GM18858 (cell line): ENCODE data around the gene KLHL4.
"Not testable (repeated sequence)": the region's sequence is repeated elsewhere in the genome, so short reads cannot be mapped to it uniquely, and the experiment has no call there.

Source experiments
- ATAC-seq: cut with Tn5 transposase; IDR thresholded peaks from one replicate; pipeline ENCODE4 v1.9.1; 2021; ENCODE audit not compliant: unreplicated experiment

Gene KLHL4

DNA sequence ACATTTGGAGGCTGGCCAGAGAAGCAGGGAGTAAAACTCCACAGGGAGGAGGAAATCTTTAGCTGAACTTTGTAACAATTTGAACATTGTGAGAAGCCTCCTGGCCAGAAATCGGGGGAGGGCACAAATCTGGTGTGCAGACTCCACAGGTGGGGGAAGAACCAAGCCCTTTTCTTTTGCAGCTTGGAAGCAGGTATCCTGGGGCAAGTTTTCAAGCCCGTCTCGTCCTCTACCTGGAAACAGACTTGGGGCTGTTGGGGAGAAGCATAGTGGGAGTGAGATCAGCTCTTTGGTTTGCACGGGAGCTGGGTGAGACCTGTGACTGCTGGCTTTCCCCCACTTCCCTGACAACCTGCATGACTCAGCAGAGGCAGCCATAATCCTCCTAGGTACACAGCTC, 123.8 kb downstream of the KLHL4 start:
- not testable (repeated sequence) for ATAC-seq

DNA sequence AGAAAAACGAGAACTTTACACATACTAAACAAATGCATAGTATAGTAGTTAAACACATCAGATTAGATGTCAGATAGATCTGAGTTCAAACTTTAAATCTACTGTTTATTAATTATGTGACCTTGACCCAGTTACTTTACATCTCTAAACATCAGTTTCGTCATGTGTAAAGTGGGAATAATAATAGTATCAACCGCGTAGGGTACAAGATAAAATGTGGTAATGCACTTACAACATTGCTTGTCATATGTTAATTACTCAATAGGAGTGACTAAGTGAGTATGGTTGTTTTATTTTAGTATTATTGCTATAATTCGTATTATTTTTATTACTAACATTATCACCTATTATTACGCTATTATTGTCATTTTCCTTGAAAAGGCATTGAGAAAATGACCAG, 144.2 kb downstream of the KLHL4 start:
- ATAC-seq = no peak

DNA sequence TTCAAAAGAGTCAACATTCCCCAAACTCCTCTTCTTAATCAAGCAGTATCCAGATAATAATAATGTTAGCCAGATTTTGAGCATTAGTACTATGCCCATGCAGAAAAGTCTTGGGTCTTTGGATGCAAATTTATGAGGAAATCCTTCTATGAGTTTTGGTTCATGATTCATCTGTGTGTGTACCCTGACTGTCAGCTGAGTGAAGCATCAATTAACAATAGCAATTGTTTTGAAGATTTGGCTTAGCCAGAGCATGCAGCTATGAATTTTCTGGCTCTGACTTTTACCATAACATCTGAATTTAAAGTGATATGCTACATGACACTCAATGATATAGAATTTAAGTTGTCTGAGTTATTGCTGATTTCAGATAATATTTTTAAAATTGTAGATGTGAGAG, 145.8 kb downstream of the KLHL4 start:
- no peak for ATAC-seq

DNA sequence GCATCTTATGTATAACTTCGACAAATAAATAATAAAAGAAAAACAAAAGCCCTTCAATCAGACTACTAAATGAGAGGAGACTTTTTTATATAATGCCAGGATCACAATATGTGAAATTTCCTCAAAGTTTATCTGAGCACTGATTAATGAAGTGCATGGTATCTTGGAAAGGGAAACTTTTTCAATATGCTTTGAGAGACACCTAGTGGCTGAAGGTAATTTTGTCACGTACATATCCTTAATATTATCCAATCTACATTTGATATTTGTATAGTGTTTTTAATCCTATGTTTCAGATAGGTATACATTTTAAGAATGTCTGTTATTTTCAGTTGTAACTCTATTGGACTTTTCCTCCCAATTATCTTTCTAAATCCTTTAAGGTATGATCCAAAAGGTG, 146.8 kb downstream of the KLHL4 start:
- peak; percentile 70 for ATAC-seq

DNA sequence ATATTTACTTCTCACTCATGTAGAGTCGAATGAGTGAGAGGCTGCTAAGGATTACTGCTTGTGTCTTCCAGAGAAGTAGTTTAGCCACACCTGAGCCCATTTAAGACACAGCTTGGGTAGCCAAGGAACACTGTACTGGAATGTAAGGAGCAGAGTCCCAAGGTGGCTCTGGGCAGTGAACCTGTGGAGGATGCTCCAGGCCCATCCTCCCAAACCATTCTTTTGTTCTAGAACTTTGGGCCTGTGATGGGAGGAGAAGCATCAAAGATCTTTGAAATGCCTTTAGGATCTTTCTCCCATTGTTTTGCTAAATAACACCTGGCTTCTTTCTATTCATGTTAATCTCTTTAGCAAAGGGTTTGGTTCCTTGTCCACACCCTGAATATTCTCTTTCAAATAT, 162.2 kb downstream of the KLHL4 start:
- no peak for ATAC-seq

DNA sequence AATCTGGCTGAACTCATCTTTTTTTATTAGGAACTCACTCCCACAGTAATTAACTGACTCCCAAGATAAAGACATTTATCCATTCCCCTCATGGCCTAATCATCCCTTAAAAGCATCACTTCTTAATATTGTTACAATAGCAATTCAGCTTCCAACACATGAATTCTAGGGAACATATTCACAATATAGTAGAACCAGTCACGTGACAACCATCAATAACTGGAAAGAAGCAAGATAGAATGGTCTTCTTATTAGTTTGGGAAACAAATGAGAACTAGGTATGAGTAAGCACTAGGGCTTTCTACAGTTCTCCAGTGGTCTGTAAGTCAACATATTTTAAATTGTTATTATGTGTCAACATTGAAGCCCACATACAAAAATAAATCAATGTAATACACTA, 170.1 kb downstream of the KLHL4 start:
- no peak for ATAC-seq

DNA sequence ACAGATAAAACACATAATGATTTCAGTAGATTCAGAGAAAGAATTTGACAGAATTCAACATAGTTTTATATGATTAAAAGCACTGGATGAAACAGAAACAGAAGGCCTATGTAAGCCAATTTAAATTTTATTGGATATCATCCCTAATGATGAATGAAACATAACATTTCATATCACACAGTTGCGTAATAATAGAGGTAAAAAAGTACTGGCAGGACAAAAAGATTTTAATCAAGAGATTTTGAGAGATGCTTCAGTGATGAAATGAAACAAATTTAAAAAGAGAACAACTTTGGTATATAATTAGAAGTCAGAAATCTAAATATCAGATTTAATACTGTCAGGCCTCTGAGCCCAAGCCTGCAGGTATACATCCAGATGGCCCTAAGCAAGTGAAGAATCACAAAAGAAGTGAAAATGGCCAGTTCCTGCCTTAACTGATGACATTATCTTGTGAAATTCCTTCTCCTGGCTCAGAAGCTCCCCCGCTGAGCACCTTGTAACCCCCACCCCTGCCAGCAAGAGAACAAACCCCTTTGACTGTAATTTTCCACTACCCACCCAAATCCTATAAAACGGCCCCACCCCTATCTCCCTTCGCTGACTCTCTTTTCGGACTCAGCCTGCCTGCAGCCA, 170.6 kb downstream of the KLHL4 start:
- ATAC-seq = not testable (repeated sequence)

DNA sequence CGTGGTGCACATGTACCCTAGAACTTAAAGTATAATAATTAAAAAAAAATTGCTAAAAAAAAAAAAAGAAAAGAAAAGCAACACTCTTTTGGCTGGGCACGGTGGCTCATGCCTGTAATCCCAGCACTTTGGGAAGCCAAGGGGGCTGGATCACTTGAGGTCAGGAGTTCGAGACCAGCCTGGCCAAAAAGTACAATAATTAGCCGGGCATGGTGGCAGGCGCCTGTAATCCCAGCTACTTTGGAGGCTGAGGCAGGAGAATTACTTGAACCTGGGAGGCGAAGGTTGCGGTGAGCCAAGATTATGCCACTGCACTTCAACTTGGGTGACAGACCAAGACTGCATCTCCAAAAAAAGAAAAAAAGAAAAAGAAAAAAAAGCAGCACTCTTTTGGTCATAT, 171.6 kb downstream of the KLHL4 start:
- not testable (repeated sequence) for ATAC-seq

DNA sequence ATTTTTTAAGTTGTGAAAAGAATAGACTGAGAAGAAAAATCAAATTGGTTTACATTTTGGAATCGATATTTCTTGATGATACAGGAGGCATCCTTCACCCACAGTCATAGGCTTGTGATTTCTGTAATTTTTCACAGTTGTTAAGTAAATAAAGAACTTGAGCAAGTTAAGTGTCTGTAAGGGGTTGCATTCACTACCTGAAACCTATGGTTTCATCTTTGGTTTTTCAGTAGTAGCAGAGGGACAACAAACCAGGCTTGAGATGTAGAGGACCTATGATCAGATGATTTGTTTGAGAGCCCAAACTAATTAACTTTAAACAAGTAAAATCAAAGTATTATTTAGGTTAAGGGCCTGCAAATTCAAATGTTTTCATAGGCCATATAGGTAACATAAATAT, 175.6 kb downstream of the KLHL4 start:
- ATAC-seq = no peak

DNA sequence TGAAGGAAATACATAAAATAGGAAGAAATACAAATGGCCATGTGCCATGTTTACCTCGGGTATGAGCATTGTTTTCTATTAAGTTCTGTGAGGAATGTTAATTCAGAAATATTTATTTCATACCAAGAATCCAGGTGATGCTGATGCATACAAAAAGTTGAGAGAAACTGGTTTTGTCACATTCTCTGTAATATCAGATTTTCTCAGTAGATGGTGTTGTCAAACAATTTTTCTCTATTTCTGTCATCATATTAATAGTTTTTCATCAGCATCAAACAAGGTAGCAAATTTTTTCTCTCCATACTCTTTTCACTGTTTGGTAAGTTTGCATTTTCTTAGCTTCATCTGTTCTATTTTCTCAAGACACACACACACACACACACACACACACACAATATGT, 179.8 kb downstream of the KLHL4 start:
- ATAC-seq = no peak

DNA sequence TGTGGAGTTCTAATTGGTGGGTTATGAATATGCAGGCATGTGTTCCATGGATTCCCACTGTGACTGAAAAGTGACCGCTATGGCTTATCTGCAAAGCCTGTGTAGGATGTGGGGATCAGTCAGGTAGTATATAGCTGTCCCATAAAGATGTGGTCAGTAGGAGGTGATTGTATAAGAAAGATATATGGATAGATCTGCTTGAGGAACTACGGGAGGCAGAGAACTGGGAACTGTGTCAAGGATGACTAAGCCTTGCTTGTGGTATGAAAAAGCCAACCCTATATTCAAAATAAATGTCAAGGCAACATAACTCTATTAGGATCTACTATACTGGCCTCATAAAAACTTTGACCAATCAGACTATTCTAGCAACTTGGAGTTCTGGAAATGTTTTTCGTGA, 185.2 kb downstream of the KLHL4 start:
- ATAC-seq = no peak

DNA sequence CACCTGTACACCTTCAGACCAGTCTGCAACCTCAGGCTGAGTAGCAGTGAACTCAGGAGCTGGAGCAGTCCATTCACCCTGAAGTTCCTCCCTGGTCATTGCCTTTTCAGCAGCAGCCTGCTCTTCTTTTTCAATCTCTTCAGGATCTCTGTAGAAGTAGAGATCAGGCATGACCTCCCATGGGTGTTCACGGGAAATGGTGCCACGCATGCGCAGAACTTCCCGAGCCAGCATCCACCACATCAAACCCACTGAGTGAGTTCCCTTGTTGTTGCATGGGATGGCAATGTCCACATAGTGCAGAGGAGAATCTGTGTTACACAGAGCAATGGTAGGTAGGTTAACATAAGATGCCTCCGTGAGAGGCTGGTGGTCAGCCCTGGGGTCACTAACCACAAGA, 185.9 kb downstream of the KLHL4 start:
- not testable (repeated sequence) for ATAC-seq

DNA sequence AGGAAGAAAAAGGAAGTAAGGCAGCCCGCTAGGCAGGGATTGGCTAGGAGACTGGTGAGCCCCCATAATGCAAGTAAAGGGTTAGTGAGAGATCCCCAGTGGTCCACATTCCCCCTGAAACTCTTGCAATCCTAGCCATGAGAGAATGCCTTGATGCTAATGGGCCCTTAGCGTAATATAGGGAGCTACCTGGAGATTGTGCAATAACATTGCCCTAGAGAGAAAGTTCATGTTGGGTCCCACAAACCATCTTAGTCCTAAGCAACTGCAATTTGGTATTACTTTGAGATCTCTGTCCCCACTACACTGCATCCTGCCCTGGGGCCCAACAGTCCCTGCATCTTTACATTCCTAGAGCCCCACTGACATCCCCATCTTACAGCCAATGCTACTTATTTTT, 188.5 kb downstream of the KLHL4 start:
- no peak for ATAC-seq

DNA sequence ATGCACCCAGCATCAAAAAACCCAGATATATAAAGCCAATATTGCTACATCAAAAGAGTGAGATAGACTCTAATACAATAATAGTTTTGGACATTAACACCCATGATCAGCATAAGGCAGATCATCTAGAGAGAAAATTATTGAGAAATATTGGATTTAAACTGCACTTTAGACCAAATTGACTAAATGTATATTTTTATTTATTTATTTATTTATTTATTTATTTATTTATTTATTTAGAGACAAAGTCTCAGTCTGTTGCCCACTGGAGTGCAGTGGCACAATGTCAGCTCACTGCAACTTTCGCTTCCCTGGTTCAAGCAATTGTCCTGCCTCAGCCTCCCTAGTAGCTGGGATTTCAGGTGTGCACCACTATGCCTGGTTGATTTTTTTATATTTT, 193.0 kb downstream of the KLHL4 start:
- no peak for ATAC-seq
